H1 (cell line): ENCODE data around the gene FCHO1. TPM values are rescaled to one million over a fixed set of nuclear protein-coding genes. Genes with fewer than 3 reads are reported as not detected.

Experiments used
- CTCF ChIA-PET: fragments of 300-600 bp; sonication (Branson Sonifier 250); formaldehyde crosslinking; loops from one replicate; lab custom pipeline; 2021; ENCODE audit not compliant: partially characterized antibody; lab: Charles Lee
- POLR2A ChIA-PET: fragments of 300-600 bp; sonication (Branson Sonifier 250); formaldehyde crosslinking; loops from one replicate; lab custom pipeline; 2021; ENCODE audit warnings: inconsistent platforms; ENCODE audit not compliant: partially characterized antibody; lab: Charles Lee
- DNase-seq, 2 experiments: peaks; one replicate each; pipeline versions ENCODE4 v3.0.0 to v3.0.0-alpha.2; 2010 to 2022; ENCODE audit warnings: low spot score in 2 of 2, low read depth in 1 of 2, mixed read lengths in 1 of 2
- FAIRE-seq: peaks from 2 replicates; lab custom pipeline; 2011; peaks lifted over from hg19 to GRCh38; lab: Jason Lieb, UNC
- H2AFZ ChIP-seq: 2 replicates; pipeline ENCODE4 v1.8.1; 2012; ENCODE audit warnings: low read length, inconsistent platforms
- H2AK5ac ChIP-seq: 2 replicates; pipeline ENCODE4 v1.6.1; 2013; ENCODE audit warnings: low read depth, low read length
- H2BK120ac ChIP-seq: replicated peaks from 2 replicates; pipeline ENCODE3; 2013; ENCODE audit warnings: low read depth, low read length, inconsistent platforms
- H2BK12ac ChIP-seq: 2 replicates; pipeline ENCODE4 v1.6.1; 2013; ENCODE audit warnings: low read depth, low read length
- H2BK15ac ChIP-seq: 2 replicates; pipeline ENCODE4 v1.6.1; 2013; ENCODE audit warnings: low read length
- H2BK20ac ChIP-seq: 2 replicates; pipeline ENCODE4 v1.6.1; 2013; ENCODE audit warnings: low read length
- H2BK5ac ChIP-seq: 2 replicates; pipeline ENCODE4 v1.6.1; 2013; ENCODE audit warnings: low read depth, low read length
- H3K14ac ChIP-seq: 2 replicates; pipeline ENCODE4 v1.6.1; 2013; ENCODE audit warnings: inconsistent platforms; ENCODE audit not compliant: insufficient read length
- H3K18ac ChIP-seq: 2 replicates; pipeline ENCODE4 v1.6.1; 2013; ENCODE audit warnings: low read length; ENCODE audit errors: extremely low read depth
- H3K23ac ChIP-seq: 2 replicates; pipeline ENCODE4 v1.6.1; 2013; ENCODE audit warnings: inconsistent platforms; ENCODE audit not compliant: insufficient read length
- H3K23me2 ChIP-seq: 2 replicates; pipeline ENCODE4 v1.6.1; 2013; ENCODE audit warnings: low read depth, low read length
- H3K27ac ChIP-seq: 2 replicates; pipeline ENCODE4 v1.6.1; 2011; ENCODE audit warnings: low read depth, low read length, inconsistent platforms
- H3K27me3 ChIP-seq, 4 experiments: replicated peaks in 1 of 4; 1 replicate in 1 of 4; 2 replicates in 3 of 4; pipeline versions ENCODE4 v1.6.1 to v1.8.1; 2011 to 2013; ENCODE audit warnings: low read length in 3 of 4, mild to moderate bottlenecking in 3 of 4, inconsistent platforms in 2 of 4, mixed read lengths in 2 of 4, moderate library complexity in 1 of 4; ENCODE audit not compliant: control insufficient read depth in 3 of 4, insufficient read depth in 3 of 4; ENCODE audit errors: extremely low read depth in 1 of 4
- H3K36me3 ChIP-seq, 4 experiments: 2 replicates each; pipeline versions ENCODE4 v1.6.1 to v1.8.1; 2011 to 2013; ENCODE audit warnings: mild to moderate bottlenecking in 4 of 4, low read length in 3 of 4, moderate library complexity in 2 of 4, control low read depth in 1 of 4, inconsistent platforms in 1 of 4; ENCODE audit not compliant: insufficient read depth in 4 of 4, control insufficient read depth in 2 of 4
- H3K4ac ChIP-seq: replicated peaks from 2 replicates; pipeline ENCODE3; 2013; ENCODE audit warnings: low read length, low read depth, mixed read lengths, inconsistent platforms; ENCODE audit not compliant: insufficient read length
- H3K4me1 ChIP-seq, 4 experiments: replicated peaks in 1 of 4; 1 replicate in 1 of 4; 2 replicates in 3 of 4; pipeline versions ENCODE4 v1.6.1 to v1.8.1; 2011 to 2013; ENCODE audit warnings: low read length in 3 of 4, inconsistent platforms in 2 of 4, mixed read lengths in 1 of 4; ENCODE audit not compliant: insufficient read depth in 4 of 4, control insufficient read depth in 3 of 4
- H3K4me2 ChIP-seq, 2 experiments: 2 replicates each; pipeline versions ENCODE4 v1.6.1 to v1.8.1; 2011 to 2013; ENCODE audit warnings: low read depth in 2 of 2, low read length in 2 of 2, control low read depth in 1 of 2, inconsistent platforms in 1 of 2, mild to moderate bottlenecking in 1 of 2; ENCODE audit not compliant: insufficient read depth in 1 of 2
- H3K4me3 ChIP-seq, 4 experiments: fragments of 200-600, 300-600 bp in 1 of 4; sonication (generic), shearing (Covaris generic), sonication (Bioruptor Twin) in 1 of 4; 2 replicates each; pipeline versions ENCODE4 v1.5.1 to v1.8.1; 2011 to 2016; ENCODE audit warnings: low read length in 4 of 4, low read depth in 3 of 4, control low read depth in 2 of 4, inconsistent platforms in 2 of 4, mild to moderate bottlenecking in 2 of 4, mixed read lengths in 1 of 4, moderate library complexity in 1 of 4; ENCODE audit not compliant: insufficient read depth in 2 of 4; ENCODE audit errors: extremely low read depth in 1 of 4
- H3K56ac ChIP-seq: replicated peaks from 2 replicates; pipeline ENCODE3; 2013; ENCODE audit warnings: low read depth, mild to moderate bottlenecking, mixed read lengths, low read length, inconsistent platforms; ENCODE audit not compliant: insufficient read length
- H3K79me1 ChIP-seq: 2 replicates; pipeline ENCODE4 v1.6.1; 2013; ENCODE audit warnings: low read depth, low read length, control low read depth
- H3K79me2 ChIP-seq, 2 experiments: 2 replicates each; pipeline versions ENCODE4 v1.6.1 to v1.8.1; 2012 to 2013; ENCODE audit warnings: low read length in 2 of 2, mild to moderate bottlenecking in 2 of 2, inconsistent platforms in 1 of 2; ENCODE audit not compliant: insufficient read depth in 2 of 2, control insufficient read depth in 1 of 2
- H3K9ac ChIP-seq, 4 experiments: replicated peaks in 1 of 4; 1 replicate in 1 of 4; 2 replicates in 3 of 4; pipeline versions ENCODE4 v1.6.1 to v1.8.1; 2011 to 2013; ENCODE audit warnings: low read depth in 3 of 4, low read length in 3 of 4, control low read depth in 2 of 4, mild to moderate bottlenecking in 2 of 4, moderate library complexity in 2 of 4, inconsistent platforms in 1 of 4; ENCODE audit errors: extremely low read depth in 1 of 4
- H3K9me3 ChIP-seq, 2 experiments: 2 replicates each; pipeline versions ENCODE4 v1.6.1 to v1.8.1; 2012 to 2013; ENCODE audit warnings: mild to moderate bottlenecking in 2 of 2, moderate library complexity in 2 of 2, control low read depth in 1 of 2, inconsistent platforms in 1 of 2, low read depth in 1 of 2, low read length in 1 of 2, mixed read lengths in 1 of 2; ENCODE audit not compliant: insufficient read depth in 2 of 2
- H4K20me1 ChIP-seq, 2 experiments: replicated peaks in 1 of 2; 2 replicates each; pipeline versions ENCODE3 to v1.8.1; 2011 to 2013; ENCODE audit warnings: inconsistent platforms in 2 of 2, low read length in 2 of 2, mild to moderate bottlenecking in 1 of 2; ENCODE audit not compliant: insufficient read depth in 2 of 2, control insufficient read depth in 1 of 2
- H4K5ac ChIP-seq: 2 replicates; pipeline ENCODE4 v1.6.1; 2013; ENCODE audit warnings: low read length, low read depth, mixed read lengths, inconsistent platforms; ENCODE audit not compliant: insufficient read length
- H4K8ac ChIP-seq: 2 replicates; pipeline ENCODE4 v1.8.0; 2013; ENCODE audit warnings: mild to moderate bottlenecking, moderate library complexity, low read length, inconsistent platforms; ENCODE audit not compliant: insufficient read depth; ENCODE audit errors: extremely low read depth
- H4K91ac ChIP-seq: replicated peaks from 2 replicates; pipeline ENCODE3; 2013; ENCODE audit warnings: low read length, mixed read lengths, inconsistent platforms; ENCODE audit not compliant: insufficient read length
- CTBP2 ChIP-seq: IDR thresholded peaks from 2 replicates; pipeline ENCODE4 v1.7.0; 2011; ENCODE audit warnings: borderline replicate concordance, mild to moderate bottlenecking, moderate library complexity, mixed read lengths, low read length; ENCODE audit not compliant: insufficient read depth, insufficient read length
- SP1 ChIP-seq: IDR thresholded peaks from 2 replicates; pipeline ENCODE4 v1.6.1; 2011; ENCODE audit warnings: low read depth, low read length
- TBP ChIP-seq: IDR thresholded peaks from 2 replicates; pipeline ENCODE4 v1.6.1; 2011; ENCODE audit warnings: low read depth, low read length, improper control_type of control experiment
- TCF12 ChIP-seq: IDR thresholded peaks from 2 replicates; pipeline ENCODE4 v1.6.1; 2011; ENCODE audit warnings: low read depth, mild to moderate bottlenecking, low read length
- TEAD4 ChIP-seq: IDR thresholded peaks from 2 replicates; pipeline ENCODE4 v1.6.1; 2012; ENCODE audit warnings: low read depth, low read length, inconsistent platforms, mixed read lengths
- WGBS, 2 experiments: shearing (Covaris generic) in 1 of 2; methylation state at CpG; one replicate each; pipeline versions ENCODE4 v1.1.6 to v1.1.7; 2013 to 2015; ENCODE audit warnings: low lambda C conversion rate in 2 of 2, mixed read lengths in 2 of 2, inconsistent platforms in 1 of 2, low coverage in 1 of 2, missing lambda C conversion rate in 1 of 2; ENCODE audit not compliant: insufficient replicate concordance in 2 of 2, insufficient coverage in 1 of 2, insufficient read length in 1 of 2; ENCODE audit errors: extremely low coverage in 1 of 2, missing lambda C conversion rate in 1 of 2; 5-methylcytosine and 5-hydroxymethylcytosine counted together
- polyA plus RNA-seq, 7 experiments: library from polyadenylated mRNA; depleted of rRNA in 3 of 7; stranded (reverse) in 5 of 7; unstranded in 2 of 7; fragments of >200 nt in 5 of 7; fragments of 200-250 nt in 2 of 7; gene quantifications; 1 replicate in 5 of 7; 2 replicates in 1 of 7; 4 replicates in 1 of 7; pipeline versions ENCODE4 v1.2.1 to v1.2.3, GENCODE V29; 2011 to 2013; ENCODE audit warnings: missing spikeins in 2 of 7, mixed read lengths in 2 of 7
- total RNA-seq: library from RNA; stranded (reverse); fragmentation: NEBNext Ultra II Directional; extraction: Animal tissue kit (Norgen Biotek cat#: 25700); gene quantifications from 2 replicates; pipeline ENCODE4 v1.2.1, GENCODE V29; 2021

FCHO1 gene
- total and polyA plus RNA-seq, 2 of the 8 experiments (the other 6 are each of a cell fraction or from before 2014, with no cell fraction given), result 13.0 to 25.9 TPM

GRCh38 chr19:17796013-17796837 lies 44.9 kb downstream of the FCHO1 start:
- no peak overlapping the region for H2BK5ac ChIP-seq
- no peak overlapping the region for H2BK20ac ChIP-seq
- H3K79me1 ChIP-seq, result no peaks in the 10 kb centered on the region
- H3K36me3 ChIP-seq, result no peaks in the 10 kb centered on the region
- peaks cover 0 to 9% (median 7%) of the 10 kb centered on the region in 4 experiments; a peak in 6 of 7 replicates for H3K27me3 ChIP-seq
- peak overlapping the region in 1 of 2 experiments; percentile 71; a peak in 1 of 4 replicates for H3K4me2 ChIP-seq
- H3K56ac ChIP-seq, result no peak overlapping the region
- H3K4ac ChIP-seq, result no peak overlapping the region
- H2BK12ac ChIP-seq, result no peak overlapping the region
- H3K9me3 ChIP-seq, result no peaks in the 10 kb centered on the region
- H3K27ac ChIP-seq, result no peak overlapping the region
- FAIRE-seq (no peak), DNase-seq (no peak)
- no peak overlapping the region for H4K5ac ChIP-seq
- no peak overlapping the region for H3K14ac ChIP-seq
- no peak overlapping the region for H2AK5ac ChIP-seq
- no peak overlapping the region for H3K9ac ChIP-seq
- H2AFZ ChIP-seq, result no peak overlapping the region
- no peak overlapping the region for H2BK120ac ChIP-seq
- H3K23me2 ChIP-seq, result peaks cover 12% of the 10 kb centered on the region; the same call in 1 of the 2 replicates
- H4K20me1 ChIP-seq, result no peaks in the 10 kb centered on the region
- H3K4me1 ChIP-seq, result peaks cover 0 to 6% (median 4%) of the 10 kb centered on the region in 4 experiments; a peak in 5 of 7 replicates
- CTCF ChIA-PET, result interaction anchor here (0.6 to 2.7 kb wide), 7 partner anchors 11 to 232 kb away, joined by 3 to 11 read pairs (median 4); partner anchors contain the start of gene RPL18A
- TF ChIP-seq TCF12 (no peak), TEAD4 (no peak), TBP (no peak), SP1 (no peak), CTBP2 (no peak)
- TF ChIP-seq, all 59 proteins: peak for 0
- POLR2A ChIA-PET, result interaction anchor here (0.9 to 3.7 kb wide), 4 partner anchors 8 to 190 kb away, joined by 3 to 12 read pairs (median 6); partner anchors contain the start of gene RPL18A
- Histone ChIP-seq H3K79me2 (no peaks in the 10 kb centered on the region), H4K8ac (no peak overlapping the region), H3K23ac (no peak overlapping the region), H4K91ac (no peak overlapping the region), H3K18ac (no peak overlapping the region), H3K4me3 (peak overlapping the region in 1 of 4 experiments; percentile 69; a peak in 2 of 8 replicates), H2BK15ac (no peak overlapping the region)
- WGBS, 2 experiments, result 83% methylated on average over 6 of the region's 6 CpGs; no CpG with 5 or more reads in 1 of the 2 experiments
